Activated CD4-positive, alpha-beta T cell treated with anti-CD3 and anti-CD28 coated beads, Interleukin-2, Interleukin-4, amounts not matched to agents 100 ng/mL and 50 ng/mL, durations not matched to agents 16 hours and 8 hours (primary cell): ENCODE results near the gene CALN1.

ENCODE experiments used
- DNase-seq: peaks from one replicate; pipeline ENCODE4 v3.0.0-alpha.2; 2020; ENCODE audit warnings: low spot score

The CALN1 gene

GRCh38 chr7:72325561-72325960 is 86.6 kb downstream of the CALN1 start:
- no peak for DNase-seq

GRCh38 chr7:72321637-72322036 is 90.5 kb downstream of the CALN1 start:
- no peak for DNase-seq

- DNase-seq, result no peak
Observed at GRCh38 chr7:72321081-72321480, 91.1 kb downstream of the CALN1 start.

GRCh38 chr7:72317341-72317740 is 94.8 kb downstream of the CALN1 start:
- DNase-seq, result no peak

GRCh38 chr7:72316148-72316547 is 96.0 kb downstream of the CALN1 start:
- DNase-seq, result no peak

GRCh38 chr7:72313906-72314305 is 98.2 kb downstream of the CALN1 start:
- no peak for DNase-seq

GRCh38 chr7:72310301-72310700 is 101.8 kb downstream of the CALN1 start:
- no peak for DNase-seq

GRCh38 chr7:72309476-72309875 is 102.7 kb downstream of the CALN1 start:
- DNase-seq, result no peak

GRCh38 chr7:72308986-72309385 is 103.2 kb downstream of the CALN1 start:
- DNase-seq, result no peak

- DNase-seq, result no peak
Observed at GRCh38 chr7:72307566-72307965, 104.6 kb downstream of the CALN1 start.

- DNase-seq, result no peak
Observed at GRCh38 chr7:72298912-72299311, 113.2 kb downstream of the CALN1 start.

- no peak for DNase-seq
Observed at GRCh38 chr7:72298091-72298490, 114.0 kb downstream of the CALN1 start.

- no peak for DNase-seq
Observed at GRCh38 chr7:72297636-72298035, 114.5 kb downstream of the CALN1 start.

- DNase-seq, result no peak
Observed at GRCh38 chr7:72292794-72293193, 119.3 kb downstream of the CALN1 start.

GRCh38 chr7:72292118-72292517 is 120.0 kb downstream of the CALN1 start:
- DNase-seq, result no peak

GRCh38 chr7:72286519-72286918 is 125.6 kb downstream of the CALN1 start:
- DNase-seq, result no peak

GRCh38 chr7:72283309-72283708 is 128.8 kb downstream of the CALN1 start:
- DNase-seq, result no peak

- no peak for DNase-seq
Observed at GRCh38 chr7:72281308-72281707, 130.8 kb downstream of the CALN1 start.

GRCh38 chr7:72279203-72279602 is 132.9 kb downstream of the CALN1 start:
- DNase-seq, result no peak

- DNase-seq, result no peak
Observed at GRCh38 chr7:72278550-72278949, 133.6 kb downstream of the CALN1 start.

GRCh38 chr7:72275382-72276070 is 136.6 kb downstream of the CALN1 start:
- DNase-seq, result no peak

GRCh38 chr7:72272479-72272878 is 139.7 kb downstream of the CALN1 start:
- DNase-seq, result no peak

- no peak for DNase-seq
Observed at GRCh38 chr7:72268796-72269195, 143.3 kb downstream of the CALN1 start.

- no peak for DNase-seq
Observed at GRCh38 chr7:72268090-72268489, 144.0 kb downstream of the CALN1 start.
